Skin epidermis (tissue), 12 donors: Measurements from ENCODE around the gene COL6A1.
"Not testable (repeated sequence)": the region's sequence is repeated elsewhere in the genome, so short reads cannot be mapped to it uniquely, and the experiment has no call there.

Source experiments
- H3K27ac ChIP-seq, 21 experiments: fragments of 200-600 bp; sonication (generic) in 11 of 21; one replicate each; pipeline ENCODE4 v1.5.0; 2020; ENCODE audit warnings: mild to moderate bottlenecking in 3 of 21, inconsistent platforms in 2 of 21, moderate library complexity in 2 of 21
- H3K4me3 ChIP-seq, 7 experiments: fragments of 200-600 bp; sonication (generic) in 2 of 7; one replicate each; pipeline ENCODE4 v1.5.0; 2020; ENCODE audit warnings: inconsistent platforms in 2 of 7, mild to moderate bottlenecking in 2 of 7, moderate library complexity in 1 of 7

Gene COL6A1

GRCh38 chr21:45963232-45963570 lies 18.4 kb upstream of the COL6A1 start:
- Histone ChIP-seq H3K27ac (no peak overlapping the region), H3K4me3 (no peak overlapping the region)

GRCh38 chr21:45964649-45965048 lies 16.9 kb upstream of the COL6A1 start:
- Histone ChIP-seq H3K4me3 (no peak overlapping the region), H3K27ac (no peak overlapping the region)

- no peak overlapping the region for H3K27ac ChIP-seq
- no peak overlapping the region for H3K4me3 ChIP-seq
Observed at GRCh38 chr21:45965084-45965809, 16.3 kb upstream of the COL6A1 start.

DNA sequence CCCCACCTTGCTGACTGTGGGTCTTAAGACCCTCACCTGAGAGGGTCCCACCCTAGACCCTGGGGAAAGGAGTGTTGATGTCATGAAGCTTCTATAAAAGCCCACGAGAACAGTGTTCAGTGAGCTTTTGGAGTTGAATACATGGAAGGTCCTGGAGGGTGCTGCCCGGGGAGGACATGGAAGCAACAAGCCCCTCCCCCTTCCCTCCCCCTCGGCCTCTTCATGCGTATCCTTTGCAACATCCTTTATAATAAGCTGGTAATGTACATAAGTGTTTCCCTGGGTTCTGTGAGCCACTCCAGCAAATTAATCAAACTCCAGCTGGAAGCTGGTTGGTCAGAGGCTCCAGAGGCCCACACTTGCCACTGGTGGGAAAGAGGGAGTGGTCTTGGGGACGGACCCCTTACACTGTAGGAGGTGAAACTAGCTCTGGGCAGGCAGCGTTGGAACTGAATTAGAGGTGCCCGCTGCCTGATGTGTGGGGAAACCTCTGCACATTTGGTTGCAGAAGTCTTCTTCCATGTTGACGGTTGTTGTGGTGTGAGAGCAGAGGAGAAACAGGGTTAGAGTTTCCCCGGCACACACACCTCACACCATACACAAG lies 14.7 kb upstream of the COL6A1 start:
- H3K4me3 ChIP-seq: no peak overlapping the region
- no peak overlapping the region for H3K27ac ChIP-seq

DNA sequence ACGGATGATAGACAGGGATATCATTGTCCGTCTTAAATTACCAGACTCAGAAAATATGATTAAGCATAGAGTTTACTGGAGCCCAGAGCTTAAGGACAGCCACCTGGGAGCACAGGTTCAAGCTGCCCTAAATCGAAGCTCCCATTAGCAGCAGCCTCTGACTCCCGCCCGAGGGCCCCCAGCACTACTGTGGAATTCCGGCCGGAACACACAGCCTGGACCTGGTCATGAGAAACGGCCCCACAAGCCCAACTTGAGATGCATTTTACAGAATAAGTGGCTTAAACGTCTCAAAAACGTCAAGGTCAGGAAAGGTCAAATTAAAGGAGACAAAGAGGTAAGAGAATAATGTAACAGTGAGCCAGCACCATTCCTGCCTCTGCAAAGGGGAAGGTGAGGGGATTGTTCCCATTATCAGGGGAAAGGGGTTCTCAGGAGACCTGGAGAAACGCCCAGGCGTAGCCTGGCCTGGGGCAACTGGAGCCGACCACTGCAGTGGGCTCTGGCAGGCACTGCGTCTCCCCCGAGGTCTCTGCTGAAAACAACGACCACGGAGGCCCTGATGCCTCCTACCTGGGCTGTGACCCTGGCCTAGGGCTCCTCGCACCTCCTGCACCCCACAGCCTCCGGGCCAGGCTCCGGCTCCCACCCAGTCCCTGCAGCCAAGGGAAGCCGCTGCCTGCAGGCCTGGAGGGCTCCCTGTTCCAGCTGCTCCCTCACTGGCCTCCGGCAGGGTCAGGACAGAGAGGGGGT lies 11.5 kb upstream of the COL6A1 start:
- Histone ChIP-seq H3K27ac (peak overlapping the region in 5 of 21 experiments; percentile 35 to 92 (median 81)), H3K4me3 (no peak overlapping the region)

DNA sequence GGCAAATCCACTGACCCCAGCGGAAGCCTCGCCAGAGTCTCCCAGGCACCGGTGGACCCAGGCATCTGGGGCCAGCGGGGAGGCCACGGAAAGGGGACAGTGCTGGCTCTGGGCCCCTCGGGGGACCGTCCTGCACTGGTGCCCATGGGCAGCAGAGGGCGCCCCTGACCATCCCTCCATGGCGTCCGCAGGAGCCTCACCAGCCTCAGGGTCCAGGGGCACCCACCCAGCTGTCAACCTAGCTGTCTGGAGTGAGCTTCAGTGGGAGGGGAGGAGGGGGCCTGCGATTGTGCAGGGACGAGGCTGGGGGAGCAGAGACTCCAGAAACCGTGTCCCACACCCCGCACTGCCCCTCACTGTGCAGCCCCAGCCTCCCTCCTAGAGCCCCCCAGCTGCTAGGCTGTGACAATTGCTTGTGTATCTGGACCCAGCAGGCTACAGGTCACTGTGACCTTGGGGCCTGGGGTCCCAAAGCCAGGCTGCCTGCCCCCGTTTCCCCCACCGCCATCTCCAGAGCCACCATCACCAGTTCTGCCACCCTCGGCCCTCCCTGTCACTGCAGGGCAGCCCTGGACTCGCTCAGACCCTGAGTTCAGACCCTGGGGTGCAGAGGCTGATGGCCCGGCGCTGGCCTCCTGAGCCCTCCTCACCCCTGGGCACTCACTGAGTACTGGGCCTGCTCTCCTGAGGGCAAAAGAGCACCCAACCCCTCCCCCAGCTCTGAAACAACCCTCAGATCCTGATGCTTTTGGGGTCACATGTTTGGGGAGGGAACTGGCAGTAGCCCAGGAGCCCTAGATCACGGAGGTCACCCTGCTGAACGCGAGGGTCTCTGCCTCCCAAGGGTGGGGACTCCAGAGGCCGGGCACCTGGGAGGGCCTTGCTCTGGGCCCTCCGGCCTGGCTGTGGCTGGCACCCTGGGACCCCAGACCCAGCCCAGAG lies 10.6 kb upstream of the COL6A1 start:
- Histone ChIP-seq H3K27ac (peak overlapping the region in 20 of 21 experiments; percentile 1 to 96 (median 82)), H3K4me3 (no peak overlapping the region)

GRCh38 chr21:45971616-45972352 lies 9.8 kb upstream of the COL6A1 start:
- Histone ChIP-seq H3K4me3 (no peak overlapping the region), H3K27ac (peak overlapping the region in 20 of 21 experiments; percentile 69 to 96 (median 87))

DNA sequence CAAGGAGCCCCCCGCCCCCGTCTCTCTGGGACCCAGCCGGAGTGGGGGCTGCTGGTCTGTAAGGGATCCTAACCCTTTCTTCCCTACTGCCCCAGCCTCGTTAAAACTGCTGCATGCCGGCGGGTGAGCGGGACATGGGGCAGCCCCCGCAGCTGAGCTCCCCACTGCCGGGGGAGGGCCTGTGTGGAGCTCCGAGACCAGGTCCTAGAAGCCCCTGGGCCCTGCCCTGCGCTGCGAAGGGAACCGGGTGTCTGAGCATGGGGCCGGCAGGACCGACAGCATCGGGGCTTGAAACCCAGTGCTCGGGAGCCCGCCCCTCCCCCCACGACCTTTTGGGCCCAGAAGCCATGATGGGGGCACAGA lies 9.2 kb upstream of the COL6A1 start:
- Histone ChIP-seq H3K4me3 (peak overlapping the region in 3 of 7 experiments; percentile 37 to 47 (median 46)), H3K27ac (peak overlapping the region; percentile 6 to 96 (median 87))

- Histone ChIP-seq H3K27ac (peak overlapping the region; percentile 6 to 96 (median 87)), H3K4me3 (peak overlapping the region; percentile 24 to 47 (median 38))
Observed at GRCh38 chr21:45972716-45973474, 8.7 kb upstream of the COL6A1 start.

- H3K27ac ChIP-seq: peak overlapping the region in 20 of 21 experiments; percentile 69 to 96 (median 87)
- peak overlapping the region; percentile 24 to 47 (median 38) for H3K4me3 ChIP-seq
Observed at GRCh38 chr21:45973475-45974072, 8.0 kb upstream of the COL6A1 start.

GRCh38 chr21:45974073-45975019 lies 7.2 kb upstream of the COL6A1 start:
- Histone ChIP-seq H3K27ac (peak overlapping the region in 20 of 21 experiments; percentile 69 to 96 (median 87)), H3K4me3 (peak overlapping the region; percentile 24 to 47 (median 38))

DNA sequence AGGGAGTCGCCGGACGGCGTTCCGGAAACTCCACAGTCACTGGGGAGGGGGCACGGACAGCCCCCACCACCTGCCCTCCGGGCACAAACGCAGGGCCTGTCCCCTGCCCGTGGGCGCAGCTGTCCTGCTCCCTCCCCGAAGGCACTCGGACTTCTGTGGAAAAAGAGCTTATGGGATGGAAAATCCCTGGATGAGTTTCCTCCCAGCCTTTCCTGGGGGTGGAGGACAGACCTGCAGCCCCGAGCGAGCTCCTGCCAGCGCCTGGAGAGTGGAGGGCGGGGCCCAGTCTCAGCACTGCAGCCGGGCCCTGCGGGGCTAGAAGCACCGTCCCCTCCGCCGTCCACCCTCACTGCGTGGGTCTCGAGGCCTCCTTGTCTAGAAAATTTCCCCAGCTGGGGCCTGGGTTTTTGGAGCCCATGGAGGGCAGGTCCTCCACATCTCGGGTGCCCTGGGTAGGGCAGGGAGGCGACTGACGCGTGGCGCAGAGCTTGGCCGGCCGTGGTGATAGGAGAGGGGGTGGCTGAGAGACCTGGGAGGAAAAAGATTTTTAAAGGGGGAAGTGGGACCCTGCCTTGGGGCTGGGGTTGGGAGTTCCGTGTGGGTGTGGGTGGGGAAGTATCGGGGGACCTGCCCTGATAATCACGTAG lies 6.4 kb upstream of the COL6A1 start:
- peak overlapping the region in 20 of 21 experiments; percentile 45 to 96 (median 87) for H3K27ac ChIP-seq
- H3K4me3 ChIP-seq: peak overlapping the region in 3 of 7 experiments; percentile 37 to 47 (median 40)

- not testable (repeated sequence) for H3K4me3 ChIP-seq
- peak overlapping the region in 15 of 21 experiments; percentile 45 to 96 (median 87) for H3K27ac ChIP-seq
Observed at GRCh38 chr21:45975667-45976409, 5.7 kb upstream of the COL6A1 start.

GRCh38 chr21:45976701-45977311 lies 4.8 kb upstream of the COL6A1 start:
- H3K27ac ChIP-seq: peak overlapping the region in 7 of 21 experiments; percentile 7 to 69 (median 44)
- H3K4me3 ChIP-seq: no peak overlapping the region

- Histone ChIP-seq H3K27ac (peak overlapping the region in 7 of 21 experiments; percentile 7 to 69 (median 62)), H3K4me3 (no peak overlapping the region)
Observed at GRCh38 chr21:45977396-45977795, 4.2 kb upstream of the COL6A1 start.
